ENCODE results near the gene STK38.

Gene STK38

DNA sequence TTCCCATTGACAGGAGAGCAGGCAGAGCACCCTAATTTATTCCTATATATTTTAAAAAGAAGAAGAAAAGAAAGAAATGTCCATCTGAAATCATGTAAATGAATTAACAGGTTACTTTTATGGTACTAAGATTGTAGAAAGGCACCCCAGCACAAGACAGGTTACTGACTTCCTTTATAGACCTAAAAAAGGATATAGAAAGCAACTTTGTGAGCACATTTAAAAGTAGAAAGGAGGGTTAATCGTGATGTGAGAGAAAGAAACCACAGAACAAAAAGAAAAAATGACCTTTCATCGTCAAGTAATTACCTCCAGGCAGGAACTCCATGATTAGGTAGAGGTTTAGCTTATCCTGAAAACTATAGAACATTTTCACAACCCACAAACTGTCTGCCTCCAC lies 29.9 kb downstream of the STK38 start:
- Histone ChIP-seq H3K4me3 (replicated peaks; ENCODE audit: insufficient read depth, low read length) (no peak overlapping the region), H3K27ac (replicated peaks) (no peak overlapping the region), H3K27me3 (ENCODE audit: insufficient read depth, poor library complexity, severe bottlenecking) (no peaks in the 10 kb centered on the region)
- DNase-seq (ENCODE audit: low read depth in 1 of 2, low spot score in 1 of 2) = no peak
- TF ChIP-seq REST (IDR thresholded peaks at IDR 0.05; ENCODE audit: insufficient replicate concordance, low read depth) (no peak), POLR2AphosphoS5 (IDR thresholded peaks at IDR 0.05; ENCODE audit: low read depth) (no peak)

GRCh38 chr6:36516988-36517387 lies 30.3 kb downstream of the STK38 start:
- TF ChIP-seq GABPA (IDR thresholded peaks at IDR 0.05; ENCODE audit: low read depth) (no peak), REST (IDR thresholded peaks at IDR 0.05; ENCODE audit: insufficient replicate concordance, low read depth) (no peak), SPI1 (IDR thresholded peaks at IDR 0.05; ENCODE audit: borderline replicate concordance, low read depth) (no peak), CTCF (IDR thresholded peaks at IDR 0.05; ENCODE audit: insufficient read depth, low read length) (no peak), POLR2AphosphoS5 (IDR thresholded peaks at IDR 0.05; ENCODE audit: low read depth) (no peak)
- no peak overlapping the region for H3K4me3 ChIP-seq (replicated peaks; ENCODE audit: insufficient read depth, low read length)
- no peaks in the 10 kb centered on the region for H3K27me3 ChIP-seq (ENCODE audit: insufficient read depth, poor library complexity, severe bottlenecking)
- no peak overlapping the region for H3K27ac ChIP-seq (replicated peaks)
- no peak for DNase-seq (ENCODE audit: low read depth in 1 of 2, low spot score in 1 of 2)

GRCh38 chr6:36516559-36516958 lies 30.7 kb downstream of the STK38 start:
- no peak overlapping the region for H3K27ac ChIP-seq (replicated peaks)
- TF ChIP-seq GABPA (IDR thresholded peaks at IDR 0.05; ENCODE audit: low read depth) = no peak
- TF ChIP-seq SPI1 (IDR thresholded peaks at IDR 0.05; ENCODE audit: borderline replicate concordance, low read depth) = no peak
- TF ChIP-seq POLR2AphosphoS5 (IDR thresholded peaks at IDR 0.05; ENCODE audit: low read depth) = no peak
- TF ChIP-seq CTCF (IDR thresholded peaks at IDR 0.05; ENCODE audit: insufficient read depth, low read length) = no peak
- TF ChIP-seq REST (IDR thresholded peaks at IDR 0.05; ENCODE audit: insufficient replicate concordance, low read depth) = no peak
- H3K4me3 ChIP-seq (replicated peaks; ENCODE audit: insufficient read depth, low read length) = no peak overlapping the region
- no peaks in the 10 kb centered on the region for H3K27me3 ChIP-seq (ENCODE audit: insufficient read depth, poor library complexity, severe bottlenecking)
- no peak for DNase-seq (ENCODE audit: low read depth in 1 of 2, low spot score in 1 of 2)

GRCh38 chr6:36515844-36516243 lies 31.4 kb downstream of the STK38 start:
- Histone ChIP-seq H3K4me3 (replicated peaks; ENCODE audit: insufficient read depth, low read length) (no peak overlapping the region), H3K27ac (replicated peaks) (no peak overlapping the region), H3K27me3 (ENCODE audit: insufficient read depth, poor library complexity, severe bottlenecking) (no peaks in the 10 kb centered on the region)
- no peak for DNase-seq (ENCODE audit: low read depth in 1 of 2, low spot score in 1 of 2)
- TF ChIP-seq REST (IDR thresholded peaks at IDR 0.05; ENCODE audit: insufficient replicate concordance, low read depth) (no peak), CTCF (IDR thresholded peaks at IDR 0.05; ENCODE audit: insufficient read depth, low read length) (no peak), GABPA (IDR thresholded peaks at IDR 0.05; ENCODE audit: low read depth) (no peak), POLR2AphosphoS5 (IDR thresholded peaks at IDR 0.05; ENCODE audit: low read depth) (no peak), SPI1 (IDR thresholded peaks at IDR 0.05; ENCODE audit: borderline replicate concordance, low read depth) (no peak)
